T-helper 22 cell (primary cell): ENCODE measurements around the gene ATP4B.

Experiments used
- DNase-seq: peaks from one replicate; pipeline ENCODE4 v3.0.0-alpha.2; 2020; ENCODE audit warnings: low read depth

The ATP4B gene

DNA sequence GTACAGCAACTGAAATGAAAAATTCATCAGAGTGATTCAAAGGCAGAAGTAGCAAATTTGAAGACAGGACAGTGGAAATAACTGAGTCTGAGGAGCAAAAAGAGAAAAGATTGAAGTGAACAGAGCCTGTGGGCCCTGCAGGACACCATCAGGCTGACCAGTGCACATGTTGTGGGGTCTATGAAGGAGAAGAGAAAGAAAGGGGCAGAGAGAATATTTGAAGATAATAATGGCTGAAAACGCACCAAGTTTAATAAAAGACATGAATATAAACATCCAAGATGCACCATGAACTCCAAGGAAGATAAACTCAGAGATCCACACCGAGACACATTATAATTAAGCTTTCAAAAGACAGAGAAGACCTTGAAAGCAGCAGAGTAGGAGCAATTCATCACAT lies 15.4 kb downstream of the ATP4B start:
- DNase-seq = no peak

GRCh38 chr13:113641426-113641825 lies 16.6 kb downstream of the ATP4B start:
- DNase-seq = no peak

DNA sequence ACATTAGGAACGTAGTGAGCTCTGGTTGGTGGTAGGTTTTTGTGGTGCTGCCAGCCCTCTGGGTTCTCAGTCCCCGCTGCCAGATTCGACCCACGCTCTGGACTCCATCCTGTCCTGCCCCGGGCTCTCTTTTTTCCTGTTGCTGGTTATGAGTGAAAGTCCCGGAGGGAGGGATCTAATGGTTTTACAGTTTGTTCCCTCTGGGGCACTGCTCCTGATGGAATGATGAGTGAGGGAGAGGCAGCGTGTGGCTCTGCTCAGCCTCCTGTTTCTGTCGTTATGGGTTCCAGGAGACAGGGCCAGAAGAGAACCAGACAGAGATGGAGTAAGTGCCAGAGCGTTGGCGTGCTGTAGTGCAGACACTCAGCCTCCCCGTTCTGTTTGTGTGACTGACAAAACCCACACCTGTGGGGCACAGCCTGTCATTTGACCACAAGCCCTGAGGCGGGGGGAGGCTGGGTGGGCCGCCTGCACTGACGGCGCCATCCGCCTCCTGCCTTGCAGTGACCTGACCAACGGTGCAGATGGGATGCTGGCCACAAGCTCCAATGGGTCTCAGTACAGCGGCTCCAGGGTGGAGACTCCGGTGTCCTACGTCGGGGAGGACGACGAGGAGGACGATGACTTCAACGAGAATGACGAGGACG lies 18.3 kb downstream of the ATP4B start:
- no peak for DNase-seq

GRCh38 chr13:113638806-113639205 lies 19.2 kb downstream of the ATP4B start:
- no peak for DNase-seq

DNA sequence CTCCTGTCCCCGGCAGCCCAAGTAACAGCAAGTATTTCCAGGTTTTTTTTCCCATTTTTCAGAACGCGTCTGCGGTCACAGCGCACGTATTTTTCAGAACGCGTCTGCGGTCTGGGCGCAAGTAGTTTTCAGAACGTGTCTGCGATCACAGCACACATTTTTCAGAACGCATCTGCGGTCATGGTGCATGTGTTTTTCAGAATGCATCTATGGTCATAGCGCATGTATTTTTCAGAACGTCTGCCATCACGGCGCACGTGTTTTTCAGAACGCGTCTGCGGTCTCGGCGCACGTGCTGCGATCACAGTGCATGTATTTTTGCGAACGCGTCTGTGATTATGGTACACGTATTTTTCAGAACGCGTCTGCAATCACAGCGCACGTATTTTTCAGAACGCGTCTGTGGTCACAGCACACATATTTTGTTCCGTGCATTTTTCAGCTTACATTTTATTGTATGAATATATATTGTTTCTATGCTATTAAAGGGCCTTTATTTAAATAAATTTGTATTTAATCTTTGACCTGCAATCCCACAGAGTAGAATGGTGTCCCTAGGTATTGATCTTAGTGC lies 19.7 kb downstream of the ATP4B start:
- DNase-seq = no peak

DNA sequence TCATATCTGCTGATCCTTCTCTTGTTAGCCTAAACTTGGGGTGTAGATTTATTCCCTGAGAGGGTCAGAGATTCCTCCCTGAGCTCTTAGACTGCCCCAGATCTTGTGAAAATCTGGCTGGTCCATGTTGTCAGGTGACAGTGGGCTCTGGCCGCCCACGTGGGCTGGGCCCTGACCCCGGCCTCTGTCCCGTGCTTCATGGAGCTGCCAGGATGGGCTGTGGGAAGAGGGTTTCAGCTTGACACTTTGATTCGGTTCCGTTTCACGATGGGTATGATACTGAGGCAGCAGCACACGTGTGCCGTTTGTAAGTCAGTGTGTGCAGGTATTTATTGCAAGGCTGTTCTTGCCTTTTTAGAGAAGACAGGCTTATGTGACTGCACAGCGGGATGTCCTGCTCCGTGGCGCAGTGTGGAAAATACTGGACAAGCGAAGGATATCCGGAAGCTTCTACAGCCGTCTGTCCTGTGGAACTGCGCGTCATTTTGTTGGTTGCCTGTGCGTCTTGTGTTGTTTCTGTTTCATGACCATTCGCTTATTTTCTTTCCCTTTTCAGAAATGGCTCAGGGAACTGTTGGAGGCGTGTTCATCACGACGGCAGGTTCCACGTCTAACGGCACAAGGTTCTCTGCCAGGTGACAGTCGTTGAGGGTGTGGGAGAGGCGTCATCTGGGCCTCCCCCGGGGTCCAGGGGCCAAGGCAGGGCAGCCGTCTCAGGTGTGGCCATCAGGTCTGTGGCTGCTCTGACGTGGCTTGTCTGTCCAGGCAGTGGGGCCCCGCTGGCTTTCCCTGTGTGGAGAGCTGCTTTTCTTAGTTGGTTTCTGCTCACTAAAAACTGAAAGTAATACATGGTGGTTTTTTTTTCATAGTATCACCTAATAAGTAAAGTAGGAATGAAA lies 20.5 kb downstream of the ATP4B start:
- no peak for DNase-seq

- no peak for DNase-seq
These were observed 21.6 kb downstream of the ATP4B start for GRCh38 chr13:113636266-113636963.

- no peak for DNase-seq
These were observed 22.3 kb downstream of the ATP4B start for GRCh38 chr13:113635709-113636108.

DNA sequence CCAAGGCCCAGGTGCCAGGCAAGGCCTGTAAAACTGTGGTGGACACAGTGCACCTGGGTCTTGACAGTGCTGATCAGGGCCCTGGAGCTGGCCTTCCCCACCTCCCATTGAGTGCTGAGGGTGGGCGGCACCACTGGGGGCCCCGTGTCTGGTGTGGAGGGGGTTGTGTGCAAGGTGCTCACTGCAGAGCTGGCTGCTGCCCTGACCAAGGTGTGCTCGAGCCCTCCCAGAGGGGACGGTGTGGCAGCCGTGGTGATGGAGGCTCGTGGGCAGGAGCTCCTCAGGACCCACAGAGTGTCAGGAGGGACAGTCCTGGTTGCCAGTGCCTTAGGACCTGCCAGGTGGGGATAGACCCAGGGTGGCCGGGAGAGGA lies 23.0 kb downstream of the ATP4B start:
- no peak for DNase-seq

- DNase-seq = no peak
These were observed 23.5 kb downstream of the ATP4B start for GRCh38 chr13:113634279-113635047.

- DNase-seq = no peak
These were observed 24.5 kb downstream of the ATP4B start for GRCh38 chr13:113633485-113633873.

- DNase-seq = no peak
These were observed 25.1 kb downstream of the ATP4B start for GRCh38 chr13:113632706-113633484.

GRCh38 chr13:113631341-113632095 lies 26.5 kb downstream of the ATP4B start:
- DNase-seq = no peak

DNA sequence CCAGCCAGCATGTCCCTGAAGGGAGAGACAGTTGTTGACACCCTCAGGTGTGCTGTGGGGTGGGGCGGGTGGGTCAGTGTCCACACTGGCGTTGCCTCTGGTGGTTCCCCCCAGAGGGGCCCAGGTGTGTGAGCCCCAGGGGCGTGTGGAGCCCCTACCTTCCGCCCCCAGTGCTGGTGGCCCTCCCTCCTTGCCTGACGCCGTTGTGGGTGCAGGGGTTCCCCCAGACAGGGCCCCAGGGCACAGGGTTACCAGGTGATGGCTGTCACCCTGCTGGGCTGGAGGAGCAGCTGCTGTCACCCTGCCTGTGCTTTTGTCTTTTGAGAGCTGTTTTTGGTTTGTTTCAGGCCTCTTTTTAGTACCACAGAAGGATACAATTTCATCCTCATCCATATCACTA lies 27.2 kb downstream of the ATP4B start:
- DNase-seq = no peak

DNA sequence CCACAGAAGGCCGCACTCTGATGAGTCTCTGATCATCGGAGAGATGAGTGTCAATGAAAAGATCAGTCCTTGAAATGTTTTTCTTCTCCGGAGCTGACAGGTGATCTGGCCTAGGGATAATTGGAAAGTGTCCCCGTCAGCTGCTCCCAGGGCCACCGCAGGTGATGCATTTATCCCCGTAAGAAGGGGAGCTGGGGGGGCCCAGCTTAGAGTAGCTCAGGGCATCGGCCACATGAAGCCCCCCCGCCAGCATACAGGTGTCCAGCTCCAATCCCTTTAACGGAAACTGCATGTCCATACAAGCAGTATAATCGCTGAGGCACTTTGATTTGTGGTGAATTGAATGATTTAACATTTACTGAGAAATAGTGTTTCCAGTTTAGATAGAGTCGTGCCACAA lies 27.7 kb downstream of the ATP4B start:
- no peak for DNase-seq

DNA sequence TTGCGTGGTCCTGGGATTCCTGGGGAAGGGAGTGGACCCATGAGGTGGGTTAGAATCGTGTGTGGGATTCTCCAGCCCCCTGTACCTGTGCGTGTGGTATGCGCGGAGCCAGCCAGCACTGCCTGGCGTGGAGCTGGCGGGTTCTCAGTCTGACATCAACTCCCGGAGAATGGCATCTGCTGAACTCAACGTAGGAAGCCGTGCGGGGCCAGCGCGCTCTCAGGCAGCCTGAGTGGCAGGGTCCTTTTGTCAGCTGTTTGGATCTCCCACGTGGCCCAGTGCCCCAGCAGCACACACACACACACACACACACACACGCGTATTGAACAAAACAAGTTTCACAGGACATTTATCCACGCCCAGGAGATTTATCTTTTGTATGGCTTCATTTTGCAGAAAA lies 28.1 kb downstream of the ATP4B start:
- no peak for DNase-seq

DNA sequence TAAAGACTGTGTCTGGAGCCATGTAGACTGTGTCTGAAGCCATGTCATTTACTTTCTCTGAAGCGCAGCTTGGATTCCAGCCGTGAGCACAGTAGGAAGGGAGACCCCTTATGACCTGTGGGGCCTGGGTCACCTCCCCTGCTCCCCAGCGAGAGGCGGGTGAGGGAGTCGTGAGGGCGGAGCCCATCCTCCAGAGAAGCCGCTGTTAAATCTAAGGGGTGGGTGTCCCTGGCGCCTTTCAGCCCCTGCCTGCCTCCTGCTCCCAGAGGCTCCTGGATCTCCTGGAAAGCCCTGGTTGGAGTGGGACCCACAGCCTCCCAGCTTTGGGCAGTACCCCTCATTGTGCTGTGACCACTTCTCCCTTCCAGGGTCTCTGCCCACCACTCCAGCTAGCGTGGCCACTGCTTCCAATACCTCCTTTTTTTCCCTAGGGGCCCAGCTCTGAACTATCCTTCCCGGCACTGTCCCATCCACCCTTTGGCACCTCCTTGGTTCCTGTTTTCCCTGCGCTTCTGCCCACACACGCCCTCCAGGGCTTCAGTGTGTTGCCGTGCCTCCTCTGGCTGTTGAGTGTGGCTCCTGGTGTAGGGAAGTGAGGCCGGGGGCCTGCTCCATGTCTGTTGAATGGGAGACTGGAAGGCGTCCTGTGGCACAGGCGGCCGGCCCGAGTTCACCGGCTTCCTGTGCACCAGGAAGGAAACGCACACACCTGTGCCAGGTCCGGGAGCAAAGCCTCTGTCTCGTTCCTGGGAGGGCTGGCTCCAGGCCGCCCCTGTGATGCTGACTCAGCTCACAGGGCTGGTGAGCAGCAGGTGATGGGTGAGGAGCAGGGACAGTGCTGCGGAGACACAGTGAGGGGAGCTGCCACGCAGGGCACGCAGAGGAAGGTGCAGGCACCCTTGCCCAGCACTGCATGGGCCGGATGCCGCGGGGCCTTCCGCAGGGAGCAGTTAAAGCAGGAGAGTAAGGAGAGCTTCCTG lies 29.4 kb downstream of the ATP4B start:
- no peak for DNase-seq

GRCh38 chr13:113627136-113627535 lies 30.9 kb downstream of the ATP4B start:
- DNase-seq = no peak
